H1 (cell line): ENCODE data around the gene PPARA. TPM values are rescaled to one million over a fixed set of nuclear protein-coding genes. Genes with fewer than 3 reads are reported as not detected.
A peak's percentile ranks its signal among the peaks of the same experiment; 100 is the strongest.

ENCODE experiments used
- CTCF ChIA-PET: fragments of 300-600 bp; sonication (Branson Sonifier 250); formaldehyde crosslinking; loops from one replicate; lab custom pipeline; 2021; ENCODE audit not compliant: partially characterized antibody; lab: Charles Lee
- POLR2A ChIA-PET: fragments of 300-600 bp; sonication (Branson Sonifier 250); formaldehyde crosslinking; loops from one replicate; lab custom pipeline; 2021; ENCODE audit warnings: inconsistent platforms; ENCODE audit not compliant: partially characterized antibody; lab: Charles Lee
- DNase-seq, 2 experiments: peaks; one replicate each; pipeline versions ENCODE4 v3.0.0 to v3.0.0-alpha.2; 2010 to 2022; ENCODE audit warnings: low spot score in 2 of 2, low read depth in 1 of 2, mixed read lengths in 1 of 2
- FAIRE-seq: peaks from 2 replicates; lab custom pipeline; 2011; peaks lifted over from hg19 to GRCh38; lab: Jason Lieb, UNC
- H2AFZ ChIP-seq: 2 replicates; pipeline ENCODE4 v1.8.1; 2012; ENCODE audit warnings: low read length, inconsistent platforms
- H2AK5ac ChIP-seq: 2 replicates; pipeline ENCODE4 v1.6.1; 2013; ENCODE audit warnings: low read depth, low read length
- H2BK120ac ChIP-seq: replicated peaks from 2 replicates; pipeline ENCODE3; 2013; ENCODE audit warnings: low read depth, low read length, inconsistent platforms
- H2BK12ac ChIP-seq: 2 replicates; pipeline ENCODE4 v1.6.1; 2013; ENCODE audit warnings: low read depth, low read length
- H2BK15ac ChIP-seq: 2 replicates; pipeline ENCODE4 v1.6.1; 2013; ENCODE audit warnings: low read length
- H2BK20ac ChIP-seq: 2 replicates; pipeline ENCODE4 v1.6.1; 2013; ENCODE audit warnings: low read length
- H2BK5ac ChIP-seq: 2 replicates; pipeline ENCODE4 v1.6.1; 2013; ENCODE audit warnings: low read depth, low read length
- H3K14ac ChIP-seq: 2 replicates; pipeline ENCODE4 v1.6.1; 2013; ENCODE audit warnings: inconsistent platforms; ENCODE audit not compliant: insufficient read length
- H3K18ac ChIP-seq: 2 replicates; pipeline ENCODE4 v1.6.1; 2013; ENCODE audit warnings: low read length; ENCODE audit errors: extremely low read depth
- H3K23ac ChIP-seq: 2 replicates; pipeline ENCODE4 v1.6.1; 2013; ENCODE audit warnings: inconsistent platforms; ENCODE audit not compliant: insufficient read length
- H3K23me2 ChIP-seq: 2 replicates; pipeline ENCODE4 v1.6.1; 2013; ENCODE audit warnings: low read depth, low read length
- H3K27ac ChIP-seq: 2 replicates; pipeline ENCODE4 v1.6.1; 2011; ENCODE audit warnings: low read depth, low read length, inconsistent platforms
- H3K27me3 ChIP-seq, 4 experiments: replicated peaks in 1 of 4; 1 replicate in 1 of 4; 2 replicates in 3 of 4; pipeline versions ENCODE4 v1.6.1 to v1.8.1; 2011 to 2013; ENCODE audit warnings: low read length in 3 of 4, mild to moderate bottlenecking in 3 of 4, inconsistent platforms in 2 of 4, mixed read lengths in 2 of 4, moderate library complexity in 1 of 4; ENCODE audit not compliant: control insufficient read depth in 3 of 4, insufficient read depth in 3 of 4; ENCODE audit errors: extremely low read depth in 1 of 4
- H3K36me3 ChIP-seq, 4 experiments: 2 replicates each; pipeline versions ENCODE4 v1.6.1 to v1.8.1; 2011 to 2013; ENCODE audit warnings: mild to moderate bottlenecking in 4 of 4, low read length in 3 of 4, moderate library complexity in 2 of 4, control low read depth in 1 of 4, inconsistent platforms in 1 of 4; ENCODE audit not compliant: insufficient read depth in 4 of 4, control insufficient read depth in 2 of 4
- H3K4ac ChIP-seq: replicated peaks from 2 replicates; pipeline ENCODE3; 2013; ENCODE audit warnings: low read length, low read depth, mixed read lengths, inconsistent platforms; ENCODE audit not compliant: insufficient read length
- H3K4me1 ChIP-seq, 4 experiments: replicated peaks in 1 of 4; 1 replicate in 1 of 4; 2 replicates in 3 of 4; pipeline versions ENCODE4 v1.6.1 to v1.8.1; 2011 to 2013; ENCODE audit warnings: low read length in 3 of 4, inconsistent platforms in 2 of 4, mixed read lengths in 1 of 4; ENCODE audit not compliant: insufficient read depth in 4 of 4, control insufficient read depth in 3 of 4
- H3K4me2 ChIP-seq, 2 experiments: 2 replicates each; pipeline versions ENCODE4 v1.6.1 to v1.8.1; 2011 to 2013; ENCODE audit warnings: low read depth in 2 of 2, low read length in 2 of 2, control low read depth in 1 of 2, inconsistent platforms in 1 of 2, mild to moderate bottlenecking in 1 of 2; ENCODE audit not compliant: insufficient read depth in 1 of 2
- H3K4me3 ChIP-seq, 4 experiments: fragments of 200-600, 300-600 bp in 1 of 4; sonication (generic), shearing (Covaris generic), sonication (Bioruptor Twin) in 1 of 4; 2 replicates each; pipeline versions ENCODE4 v1.5.1 to v1.8.1; 2011 to 2016; ENCODE audit warnings: low read length in 4 of 4, low read depth in 3 of 4, control low read depth in 2 of 4, inconsistent platforms in 2 of 4, mild to moderate bottlenecking in 2 of 4, mixed read lengths in 1 of 4, moderate library complexity in 1 of 4; ENCODE audit not compliant: insufficient read depth in 2 of 4; ENCODE audit errors: extremely low read depth in 1 of 4
- H3K56ac ChIP-seq: replicated peaks from 2 replicates; pipeline ENCODE3; 2013; ENCODE audit warnings: low read depth, mild to moderate bottlenecking, mixed read lengths, low read length, inconsistent platforms; ENCODE audit not compliant: insufficient read length
- H3K79me1 ChIP-seq: 2 replicates; pipeline ENCODE4 v1.6.1; 2013; ENCODE audit warnings: low read depth, low read length, control low read depth
- H3K79me2 ChIP-seq, 2 experiments: 2 replicates each; pipeline versions ENCODE4 v1.6.1 to v1.8.1; 2012 to 2013; ENCODE audit warnings: low read length in 2 of 2, mild to moderate bottlenecking in 2 of 2, inconsistent platforms in 1 of 2; ENCODE audit not compliant: insufficient read depth in 2 of 2, control insufficient read depth in 1 of 2
- H3K9ac ChIP-seq, 4 experiments: replicated peaks in 1 of 4; 1 replicate in 1 of 4; 2 replicates in 3 of 4; pipeline versions ENCODE4 v1.6.1 to v1.8.1; 2011 to 2013; ENCODE audit warnings: low read depth in 3 of 4, low read length in 3 of 4, control low read depth in 2 of 4, mild to moderate bottlenecking in 2 of 4, moderate library complexity in 2 of 4, inconsistent platforms in 1 of 4; ENCODE audit errors: extremely low read depth in 1 of 4
- H3K9me3 ChIP-seq, 2 experiments: 2 replicates each; pipeline versions ENCODE4 v1.6.1 to v1.8.1; 2012 to 2013; ENCODE audit warnings: mild to moderate bottlenecking in 2 of 2, moderate library complexity in 2 of 2, control low read depth in 1 of 2, inconsistent platforms in 1 of 2, low read depth in 1 of 2, low read length in 1 of 2, mixed read lengths in 1 of 2; ENCODE audit not compliant: insufficient read depth in 2 of 2
- H4K20me1 ChIP-seq, 2 experiments: replicated peaks in 1 of 2; 2 replicates each; pipeline versions ENCODE3 to v1.8.1; 2011 to 2013; ENCODE audit warnings: inconsistent platforms in 2 of 2, low read length in 2 of 2, mild to moderate bottlenecking in 1 of 2; ENCODE audit not compliant: insufficient read depth in 2 of 2, control insufficient read depth in 1 of 2
- H4K5ac ChIP-seq: 2 replicates; pipeline ENCODE4 v1.6.1; 2013; ENCODE audit warnings: low read length, low read depth, mixed read lengths, inconsistent platforms; ENCODE audit not compliant: insufficient read length
- H4K8ac ChIP-seq: 2 replicates; pipeline ENCODE4 v1.8.0; 2013; ENCODE audit warnings: mild to moderate bottlenecking, moderate library complexity, low read length, inconsistent platforms; ENCODE audit not compliant: insufficient read depth; ENCODE audit errors: extremely low read depth
- H4K91ac ChIP-seq: replicated peaks from 2 replicates; pipeline ENCODE3; 2013; ENCODE audit warnings: low read length, mixed read lengths, inconsistent platforms; ENCODE audit not compliant: insufficient read length
- BRCA1 ChIP-seq: IDR thresholded peaks from 2 replicates; pipeline ENCODE4 v1.6.1; 2012; ENCODE audit warnings: low read depth, low read length, improper control_type of control experiment
- CHD1 ChIP-seq: IDR thresholded peaks from 2 replicates; pipeline ENCODE4 v1.6.1; 2012; ENCODE audit warnings: low read depth, low read length, improper control_type of control experiment
- GABPA ChIP-seq: IDR thresholded peaks from 2 replicates; pipeline ENCODE4 v1.6.1; 2011; ENCODE audit warnings: mild to moderate bottlenecking, low read length, moderate library complexity, borderline replicate concordance; ENCODE audit not compliant: insufficient read depth
- PHF8 ChIP-seq: fragments of 200-600 bp; sonication (generic); conservative IDR thresholded peaks from 2 replicates; pipeline ENCODE4 v1.7.1; 2012; ENCODE audit warnings: low read depth, mild to moderate bottlenecking, inconsistent platforms, low read length, moderate library complexity
- RXRA ChIP-seq: IDR thresholded peaks from 2 replicates; pipeline ENCODE4 v1.6.1; 2011; ENCODE audit warnings: low read depth, mild to moderate bottlenecking, low read length, moderate library complexity; ENCODE audit not compliant: insufficient read depth
- SAP30 ChIP-seq: fragments of 300-600 bp; sonication (generic); IDR thresholded peaks from 2 replicates; pipeline ENCODE4 v1.7.1; 2012; ENCODE audit warnings: low read length, moderate library complexity, mild to moderate bottlenecking, inconsistent platforms; ENCODE audit not compliant: insufficient read depth, insufficient replicate concordance
- SP1 ChIP-seq: IDR thresholded peaks from 2 replicates; pipeline ENCODE4 v1.6.1; 2011; ENCODE audit warnings: low read depth, low read length
- WGBS, 2 experiments: shearing (Covaris generic) in 1 of 2; methylation state at CpG; one replicate each; pipeline versions ENCODE4 v1.1.6 to v1.1.7; 2013 to 2015; ENCODE audit warnings: low lambda C conversion rate in 2 of 2, mixed read lengths in 2 of 2, inconsistent platforms in 1 of 2, low coverage in 1 of 2, missing lambda C conversion rate in 1 of 2; ENCODE audit not compliant: insufficient replicate concordance in 2 of 2, insufficient coverage in 1 of 2, insufficient read length in 1 of 2; ENCODE audit errors: extremely low coverage in 1 of 2, missing lambda C conversion rate in 1 of 2; 5-methylcytosine and 5-hydroxymethylcytosine counted together
- polyA plus RNA-seq, 7 experiments: library from polyadenylated mRNA; depleted of rRNA in 3 of 7; stranded (reverse) in 5 of 7; unstranded in 2 of 7; fragments of >200 nt in 5 of 7; fragments of 200-250 nt in 2 of 7; gene quantifications; 1 replicate in 5 of 7; 2 replicates in 1 of 7; 4 replicates in 1 of 7; pipeline versions ENCODE4 v1.2.1 to v1.2.3, GENCODE V29; 2011 to 2013; ENCODE audit warnings: missing spikeins in 2 of 7, mixed read lengths in 2 of 7
- total RNA-seq: library from RNA; stranded (reverse); fragmentation: NEBNext Ultra II Directional; extraction: Animal tissue kit (Norgen Biotek cat#: 25700); gene quantifications from 2 replicates; pipeline ENCODE4 v1.2.1, GENCODE V29; 2021

Gene PPARA
- total and polyA plus RNA-seq, 2 of the 8 experiments (the other 6 are each of a cell fraction or from before 2014, with no cell fraction given), result 3.1 to 8.2 TPM

DNA sequence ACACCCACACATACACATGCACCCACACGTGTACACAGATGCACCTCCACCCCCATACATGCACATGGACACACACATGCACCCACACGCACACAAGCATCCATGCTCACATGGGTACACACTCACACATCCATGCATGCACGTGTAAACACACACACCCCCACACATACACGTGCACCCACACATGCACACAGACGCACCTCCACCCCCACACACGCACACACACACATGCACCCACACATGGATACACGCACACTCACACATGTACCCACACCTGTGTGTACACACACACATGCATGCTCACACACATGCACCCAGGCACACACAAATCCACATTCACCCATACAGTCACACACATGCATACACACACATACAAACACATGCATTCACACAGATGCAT is 75.3 kb downstream of the PPARA start:
- no peak overlapping the region for H2BK120ac ChIP-seq
- WGBS, 2 experiments, result 91% methylated on average over 7 of the region's 7 CpGs; no CpG with 5 or more reads in 1 of the 2 experiments
- H3K23me2 ChIP-seq, result no peaks in the 10 kb centered on the region
- peaks cover 0 to 7% of the 10 kb centered on the region in 2 experiments for H4K20me1 ChIP-seq
- peak overlapping the region; percentile 33 for H4K5ac ChIP-seq
- no peak overlapping the region for H3K4me2 ChIP-seq
- no peaks in the 10 kb centered on the region; a peak in 2 of 7 replicates for H3K4me1 ChIP-seq
- no peak overlapping the region for H3K4me3 ChIP-seq
- H3K36me3 ChIP-seq, result no peaks in the 10 kb centered on the region
- H3K27me3 ChIP-seq, result no peaks in the 10 kb centered on the region
- no peak overlapping the region for H2AK5ac ChIP-seq
- no peak for DNase-seq
- no peak overlapping the region for H2AFZ ChIP-seq
- FAIRE-seq, result no peak
- H2BK5ac ChIP-seq, result no peak overlapping the region
- H3K27ac ChIP-seq, result no peak overlapping the region
- no peak overlapping the region for H4K8ac ChIP-seq
- H3K79me2 ChIP-seq, result no peaks in the 10 kb centered on the region
- H4K91ac ChIP-seq, result peak overlapping the region; percentile 65
- H3K9ac ChIP-seq, result no peak overlapping the region
- H3K56ac ChIP-seq, result no peak overlapping the region
- no peak overlapping the region for H2BK12ac ChIP-seq
- no peak overlapping the region for H3K18ac ChIP-seq
- H3K4ac ChIP-seq, result no peak overlapping the region
- H3K23ac ChIP-seq, result no peak overlapping the region
- no peaks in the 10 kb centered on the region for H3K79me1 ChIP-seq
- H2BK15ac ChIP-seq, result no peak overlapping the region
- ChIA-PET CTCF (no interaction called here), POLR2A (no interaction called here)
- H3K9me3 ChIP-seq, result no peaks in the 10 kb centered on the region
- no peak overlapping the region for H2BK20ac ChIP-seq
- H3K14ac ChIP-seq, result no peak overlapping the region
- no peak for TF ChIP-seq RXRA
- no peak for TF ChIP-seq SAP30
- no peak for TF ChIP-seq CHD1
- TF ChIP-seq GABPA, result no peak
- no peak for TF ChIP-seq SP1
- no peak for TF ChIP-seq PHF8
- TF ChIP-seq BRCA1, result no peak
